Right atrium auricular region (tissue), 2 donors: Measurements from ENCODE around the gene STARD13. TPM values are rescaled to one million over a fixed set of nuclear protein-coding genes. Genes with fewer than 3 reads are reported as not detected.

Source experiments
- DNase-seq: peaks from one replicate; pipeline ENCODE4 v3.0.0-alpha.2; 2019; ENCODE audit warnings: low spot score
- H3K27ac ChIP-seq, 2 donors: fragments of 200-600 bp; sonication (generic); 1 replicate in 1 of 2; 2 replicates in 1 of 2; pipeline ENCODE4 v1.5.1; 2016 to 2019
- H3K27me3 ChIP-seq, 2 donors: fragments of 200-600 bp; sonication (generic); one replicate each; pipeline versions ENCODE4 v1.5.1 to v1.6.0; 2017 to 2019
- H3K36me3 ChIP-seq: fragments of 200-600 bp; sonication (generic); one replicate; pipeline ENCODE4 v1.5.1; 2016
- H3K4me1 ChIP-seq, 2 donors: fragments of 200-600 bp; sonication (generic); one replicate each; pipeline versions ENCODE4 v1.5.1 to v1.6.0; 2017 to 2019
- H3K4me3 ChIP-seq, 2 donors: fragments of 200-600 bp; sonication (generic); 1 replicate in 1 of 2; 2 replicates in 1 of 2; pipeline ENCODE4 v1.5.1; 2017 to 2019; ENCODE audit warnings: mild to moderate bottlenecking in 1 of 2, moderate library complexity in 1 of 2
- H3K9me3 ChIP-seq, 2 donors: fragments of 200-600 bp; sonication (generic); one replicate each; pipeline ENCODE4 v1.5.1; 2019
- total RNA-seq, 2 donors: library from RNA; depleted of rRNA; stranded (reverse); fragments of >200 nt; gene quantifications; one replicate each; pipeline ENCODE4 v1.1.0, GENCODE V29; 2016
- TF ChIP-seq, protein P1 (sequence below), 2 donors: fragments of 200-600 bp; sonication (generic); IDR thresholded peaks; one replicate each; pipeline ENCODE4 v1.5.1; 2019; ENCODE audit warnings: antibody characterized with exemption in 2 of 2

STARD13 gene
- total RNA-seq, 2 donors from 2014 or later: 21.6 to 23.3 TPM

DNA sequence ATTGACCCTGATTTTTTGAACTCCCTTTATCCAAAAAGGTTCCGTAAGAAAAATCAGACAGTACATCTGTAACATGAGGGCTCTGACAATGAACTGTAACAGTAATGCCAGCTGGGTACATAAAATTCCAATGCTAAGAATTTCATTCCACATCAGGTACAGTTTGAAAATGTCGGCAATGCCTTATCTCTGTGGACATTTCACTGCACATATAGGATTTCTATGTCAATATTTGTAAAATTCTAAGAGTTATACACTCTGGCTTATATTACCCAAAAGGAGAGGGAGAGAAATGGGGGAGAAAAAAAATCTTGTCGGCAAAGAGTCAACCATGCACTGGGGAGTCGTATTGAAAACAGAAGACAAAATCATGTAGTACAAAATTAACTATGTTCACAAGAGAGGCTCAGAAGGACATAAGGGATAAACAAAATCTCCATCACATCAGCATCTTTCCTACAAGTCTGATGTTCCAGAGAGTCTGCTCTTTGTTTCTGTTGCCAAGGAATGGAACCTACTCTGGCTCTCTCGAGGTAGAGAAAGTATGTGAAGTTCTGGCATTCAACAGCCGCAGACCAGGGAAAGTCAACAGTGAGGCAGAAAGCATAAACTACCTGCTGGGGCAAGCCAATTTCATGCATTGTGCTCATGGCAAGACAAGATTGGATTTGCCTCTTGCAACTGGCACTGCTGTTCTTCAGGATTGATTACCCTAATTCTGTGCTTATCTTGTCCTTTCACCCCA lies 72.4 kb downstream of the STARD13 start:
- DNase-seq: no peak
- Histone ChIP-seq H3K4me1 (peaks cover 0 to 56% of the 10 kb centered on the region in 2 donors), H3K9me3 (no peaks in the 10 kb centered on the region), H3K4me3 (no peak overlapping the region), H3K27me3 (no peaks in the 10 kb centered on the region), H3K36me3 (no peaks in the 10 kb centered on the region), H3K27ac (peak overlapping the region; percentile 17 to 29)
- TF ChIP-seq, protein P1, sequence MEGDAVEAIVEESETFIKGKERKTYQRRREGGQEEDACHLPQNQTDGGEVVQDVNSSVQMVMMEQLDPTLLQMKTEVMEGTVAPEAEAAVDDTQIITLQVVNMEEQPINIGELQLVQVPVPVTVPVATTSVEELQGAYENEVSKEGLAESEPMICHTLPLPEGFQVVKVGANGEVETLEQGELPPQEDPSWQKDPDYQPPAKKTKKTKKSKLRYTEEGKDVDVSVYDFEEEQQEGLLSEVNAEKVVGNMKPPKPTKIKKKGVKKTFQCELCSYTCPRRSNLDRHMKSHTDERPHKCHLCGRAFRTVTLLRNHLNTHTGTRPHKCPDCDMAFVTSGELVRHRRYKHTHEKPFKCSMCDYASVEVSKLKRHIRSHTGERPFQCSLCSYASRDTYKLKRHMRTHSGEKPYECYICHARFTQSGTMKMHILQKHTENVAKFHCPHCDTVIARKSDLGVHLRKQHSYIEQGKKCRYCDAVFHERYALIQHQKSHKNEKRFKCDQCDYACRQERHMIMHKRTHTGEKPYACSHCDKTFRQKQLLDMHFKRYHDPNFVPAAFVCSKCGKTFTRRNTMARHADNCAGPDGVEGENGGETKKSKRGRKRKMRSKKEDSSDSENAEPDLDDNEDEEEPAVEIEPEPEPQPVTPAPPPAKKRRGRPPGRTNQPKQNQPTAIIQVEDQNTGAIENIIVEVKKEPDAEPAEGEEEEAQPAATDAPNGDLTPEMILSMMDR (IDR thresholded peaks at IDR 0.05): no peak

DNA sequence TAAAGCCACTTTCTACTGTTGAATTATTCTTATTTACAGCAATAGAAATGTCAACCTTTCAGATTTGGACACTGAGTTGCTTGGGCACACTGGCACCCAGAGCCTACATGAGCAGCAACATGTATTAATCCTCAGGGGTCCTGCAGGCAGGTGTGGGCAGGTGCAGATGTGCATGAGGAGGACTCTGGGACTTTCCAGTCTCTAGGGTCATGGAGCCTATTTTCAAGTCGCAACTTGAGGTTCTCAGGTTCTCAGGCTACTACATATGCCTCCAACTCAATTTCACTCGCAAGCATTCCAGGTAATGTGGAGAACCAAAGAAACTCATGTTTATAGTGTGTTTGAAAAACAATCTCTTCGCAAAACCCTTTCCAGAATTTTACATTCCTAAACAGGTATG lies 73.2 kb downstream of the STARD13 start:
- H3K27me3 ChIP-seq: no peaks in the 10 kb centered on the region
- DNase-seq: no peak
- TF ChIP-seq, protein P1 (IDR thresholded peaks at IDR 0.05): no peak
- H3K27ac ChIP-seq: no peak overlapping the region
- H3K9me3 ChIP-seq: no peaks in the 10 kb centered on the region
- no peak overlapping the region for H3K4me3 ChIP-seq
- peaks cover 0 to 56% of the 10 kb centered on the region in 2 donors for H3K4me1 ChIP-seq
- no peaks in the 10 kb centered on the region for H3K36me3 ChIP-seq

GRCh38 chr13:33210090-33210489 lies 75.5 kb downstream of the STARD13 start:
- no peak overlapping the region for H3K27ac ChIP-seq
- TF ChIP-seq, protein P1 (IDR thresholded peaks at IDR 0.05): no peak
- H3K9me3 ChIP-seq: no peaks in the 10 kb centered on the region
- no peak overlapping the region for H3K4me3 ChIP-seq
- no peak for DNase-seq
- H3K4me1 ChIP-seq: peaks cover 0 to 59% of the 10 kb centered on the region in 2 donors
- no peaks in the 10 kb centered on the region for H3K36me3 ChIP-seq
- no peaks in the 10 kb centered on the region for H3K27me3 ChIP-seq

DNA sequence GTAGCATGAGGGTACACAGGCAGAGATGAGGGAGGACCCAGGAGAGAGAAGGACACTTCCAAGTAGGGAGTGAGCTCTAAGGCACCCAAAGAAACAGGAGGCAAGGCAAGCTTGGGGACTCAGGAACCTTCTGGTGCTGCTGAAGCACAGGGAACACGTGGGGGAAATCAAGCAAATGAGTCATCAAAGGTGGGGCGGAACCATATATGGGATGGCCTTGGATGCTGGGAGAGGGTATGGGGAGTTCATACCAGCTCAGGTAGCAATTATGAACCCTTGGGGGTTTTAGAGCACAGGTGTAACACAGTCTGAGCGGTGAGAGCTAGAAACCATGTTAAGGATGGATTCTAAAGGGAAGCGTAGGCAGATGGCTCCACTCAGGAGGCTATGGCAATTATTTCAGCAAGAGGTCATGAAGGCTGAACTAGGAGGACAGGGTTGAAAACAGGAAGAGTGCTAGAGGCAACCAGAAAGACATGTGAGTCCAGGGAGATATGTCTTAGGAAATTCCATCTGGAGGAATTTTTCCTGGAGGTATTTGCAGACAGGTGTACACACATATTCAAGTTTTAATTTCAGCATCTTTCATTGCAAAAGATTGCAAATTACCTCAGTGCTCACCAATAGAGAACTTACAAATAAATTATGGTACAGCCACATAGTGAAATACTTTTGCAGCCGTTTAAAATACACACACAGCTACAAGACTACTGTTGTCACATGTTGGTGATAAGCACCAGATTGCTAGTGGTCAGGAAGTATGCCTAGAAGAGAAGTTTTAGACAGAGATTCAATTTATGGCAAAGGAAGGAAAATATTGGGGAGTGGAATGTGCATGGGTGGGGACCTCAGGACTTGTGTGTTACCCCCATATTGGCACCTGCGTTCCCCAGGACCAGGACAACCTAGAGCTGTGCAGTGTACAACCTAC lies 77.0 kb downstream of the STARD13 start:
- H3K4me1 ChIP-seq: peaks cover 0 to 59% of the 10 kb centered on the region in 2 donors

GRCh38 chr13:33207615-33207961 lies 78.0 kb downstream of the STARD13 start:
- TF ChIP-seq, protein P1 (IDR thresholded peaks at IDR 0.05): no peak
- no peak for DNase-seq
- no peak overlapping the region for H3K4me3 ChIP-seq
- H3K4me1 ChIP-seq: peaks cover 0 to 61% of the 10 kb centered on the region in 2 donors
- no peaks in the 10 kb centered on the region for H3K27me3 ChIP-seq
- no peaks in the 10 kb centered on the region for H3K36me3 ChIP-seq
- peak overlapping the region; percentile 69 to 81 for H3K27ac ChIP-seq
- H3K9me3 ChIP-seq: no peaks in the 10 kb centered on the region

More for the DNA sequence above, 77.0 kb downstream of the STARD13 start:
- peak overlapping the region; percentile 69 to 81 for H3K27ac ChIP-seq
- H3K36me3 ChIP-seq: no peaks in the 10 kb centered on the region
- no peak for DNase-seq
- TF ChIP-seq, protein P1 (IDR thresholded peaks at IDR 0.05): no peak
- no peaks in the 10 kb centered on the region for H3K9me3 ChIP-seq
- H3K4me3 ChIP-seq: no peak overlapping the region
- H3K27me3 ChIP-seq: no peaks in the 10 kb centered on the region
